Activated T-cell treated with anti-CD3 and anti-CD28 coated beads for 1 hour (primary cell): ENCODE data around the gene C12orf75.

Source experiments
- DNase-seq: peaks from one replicate; pipeline ENCODE4 v3.0.0-alpha.2; 2020; ENCODE audit warnings: low read depth

C12orf75 gene

GRCh38 chr12:105418821-105419291, 88.4 kb downstream of the C12orf75 start:
- DNase-seq, result no peak

- DNase-seq, result no peak
Observed at GRCh38 chr12:105419606-105420005, 89.1 kb downstream of the C12orf75 start.

GRCh38 chr12:105420046-105420445, 89.6 kb downstream of the C12orf75 start:
- DNase-seq, result no peak

GRCh38 chr12:105420659-105421240, 90.3 kb downstream of the C12orf75 start:
- peak; percentile 41 for DNase-seq
